Caco-2 (cell line): ENCODE data around the gene GFAP. TPM values are rescaled to one million over a fixed set of nuclear protein-coding genes. Genes with fewer than 3 reads are reported as not detected.

ENCODE experiments used
- BruUV-seq: library from RNA; stranded (reverse); fragments of 400-500 nt; replicated peaks from 2 replicates; lab custom pipeline; 2021; lab: Mats Ljungman, UMichigan
- CTCF ChIA-PET: fragments of 300-600 bp; sonication (Branson Sonifier 250); formaldehyde crosslinking; loops from one replicate; lab custom pipeline; 2022; ENCODE audit warnings: antibody characterized with exemption; lab: Charles Lee
- POLR2A ChIA-PET: fragments of 300-600 bp; sonication (Branson Sonifier 250); formaldehyde crosslinking; loops from one replicate; lab custom pipeline; 2022; ENCODE audit warnings: antibody characterized with exemption; lab: Charles Lee
- DNase-seq, 2 experiments: peaks; one replicate each; pipeline versions ENCODE4 v3.0.0 to v3.0.0-alpha.2; 2020 to 2022
- H3K27me3 ChIP-seq: replicated peaks from 2 replicates; pipeline ENCODE4 v1.6.0; 2011; ENCODE audit warnings: low read length; ENCODE audit not compliant: control insufficient read depth, insufficient read depth
- H3K36me3 ChIP-seq: 2 replicates; pipeline ENCODE4 v1.5.1; 2011; ENCODE audit warnings: low read length; ENCODE audit not compliant: control insufficient read depth, insufficient read depth
- H3K4me1 ChIP-seq: fragments of 250-450 bp; sonication (Bioruptor Pico); 2 replicates; pipeline ENCODE4 v1.5.1; 2020; ENCODE audit warnings: mild to moderate bottlenecking
- H3K4me3 ChIP-seq: 2 replicates; pipeline ENCODE4 v1.5.1; 2011; ENCODE audit warnings: low read depth, mild to moderate bottlenecking, control low read depth, low read length
- H3K9me3 ChIP-seq: fragments of 250-450 bp; sonication (Bioruptor Pico); 2 replicates; pipeline ENCODE4 v1.5.1; 2020; ENCODE audit warnings: mild to moderate bottlenecking, moderate library complexity
- H3K27ac Mint-ChIP-seq: one replicate; pipeline ENCODE4 v1.8.0; 2022; ENCODE audit warnings: mixed read lengths; ENCODE audit not compliant: unreplicated experiment
- H3K27me3 Mint-ChIP-seq: one replicate; pipeline ENCODE4 v1.8.0; 2022; ENCODE audit warnings: mixed read lengths; ENCODE audit not compliant: insufficient read depth, unreplicated experiment
- H3K36me3 Mint-ChIP-seq: one replicate; pipeline ENCODE4 v1.8.0; 2022; ENCODE audit warnings: mild to moderate bottlenecking, mixed read lengths; ENCODE audit not compliant: insufficient read depth, unreplicated experiment
- H3K4me1 Mint-ChIP-seq: one replicate; pipeline ENCODE4 v1.8.0; 2022; ENCODE audit warnings: low read depth, mixed read lengths; ENCODE audit not compliant: unreplicated experiment
- H3K4me3 Mint-ChIP-seq: one replicate; pipeline ENCODE4 v1.8.0; 2022; ENCODE audit warnings: mild to moderate bottlenecking, moderate library complexity, mixed read lengths; ENCODE audit not compliant: unreplicated experiment
- H3K9me3 Mint-ChIP-seq: one replicate; pipeline ENCODE4 v1.8.0; 2022; ENCODE audit warnings: mixed read lengths; ENCODE audit not compliant: unreplicated experiment
- intact Hi-C: fragments of 100-400 bp; cut with micrococcal nuclease; formaldehyde crosslinking; loops from one replicate; pipeline ENCODE4 v1.10.0; 2022; ENCODE audit not compliant: unreplicated experiment
- total RNA-seq: library from RNA; stranded (reverse); gene quantifications from 2 replicates; pipeline ENCODE4 v1.2.3, GENCODE V29; 2022
- TF ChIP-seq, protein P1 (sequence below), 2 experiments: fragments of 200-600 bp in 1 of 2; IDR thresholded peaks; 1 replicate in 1 of 2; 2 replicates in 1 of 2; pipeline versions ENCODE4 v1.5.1 to v1.8.0; 2011 to 2022; ENCODE audit warnings: antibody characterized with exemption in 1 of 2, control low read depth in 1 of 2, inconsistent platforms in 1 of 2, low read depth in 1 of 2, low read length in 1 of 2, mild to moderate bottlenecking in 1 of 2, moderate library complexity in 1 of 2; ENCODE audit not compliant: insufficient read depth in 1 of 2, severe bottlenecking in 1 of 2, unreplicated experiment in 1 of 2

Gene GFAP
- total RNA-seq, 1 experiment from 2014 or later = not detected

DNA sequence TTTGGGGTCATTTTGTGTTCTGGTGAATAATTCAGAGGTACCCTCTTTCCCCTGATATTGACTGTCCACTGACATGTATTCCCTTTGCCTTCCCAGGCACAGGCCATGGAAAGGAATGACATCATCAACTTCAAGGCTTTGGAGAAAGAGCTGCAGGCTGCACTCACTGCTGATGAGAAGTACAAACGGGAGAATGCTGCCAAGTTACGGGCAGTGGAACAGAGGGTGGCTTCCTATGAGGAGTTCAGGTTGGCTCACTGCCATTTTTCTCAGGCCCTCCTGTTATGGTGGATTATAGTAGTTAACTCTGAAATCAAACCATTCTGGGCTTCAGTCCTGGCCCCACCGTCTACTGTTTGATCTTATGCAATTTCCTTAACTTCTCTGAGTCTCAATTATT lies 14.4 kb downstream of the GFAP start:
- no TSS peak for BruUV-seq
- H3K4me3 ChIP-seq = no peak overlapping the region
- no peaks in the 10 kb centered on the region for H3K9me3 ChIP-seq
- ChIA-PET CTCF (interaction anchor here (0.6 to 1.9 kb wide), 3 partner anchors 11 to 85 kb away, joined by 3 to 5 read pairs (median 3); no protein-coding TSS in a partner anchor), POLR2A (no interaction called here)
- TF ChIP-seq, protein P1, sequence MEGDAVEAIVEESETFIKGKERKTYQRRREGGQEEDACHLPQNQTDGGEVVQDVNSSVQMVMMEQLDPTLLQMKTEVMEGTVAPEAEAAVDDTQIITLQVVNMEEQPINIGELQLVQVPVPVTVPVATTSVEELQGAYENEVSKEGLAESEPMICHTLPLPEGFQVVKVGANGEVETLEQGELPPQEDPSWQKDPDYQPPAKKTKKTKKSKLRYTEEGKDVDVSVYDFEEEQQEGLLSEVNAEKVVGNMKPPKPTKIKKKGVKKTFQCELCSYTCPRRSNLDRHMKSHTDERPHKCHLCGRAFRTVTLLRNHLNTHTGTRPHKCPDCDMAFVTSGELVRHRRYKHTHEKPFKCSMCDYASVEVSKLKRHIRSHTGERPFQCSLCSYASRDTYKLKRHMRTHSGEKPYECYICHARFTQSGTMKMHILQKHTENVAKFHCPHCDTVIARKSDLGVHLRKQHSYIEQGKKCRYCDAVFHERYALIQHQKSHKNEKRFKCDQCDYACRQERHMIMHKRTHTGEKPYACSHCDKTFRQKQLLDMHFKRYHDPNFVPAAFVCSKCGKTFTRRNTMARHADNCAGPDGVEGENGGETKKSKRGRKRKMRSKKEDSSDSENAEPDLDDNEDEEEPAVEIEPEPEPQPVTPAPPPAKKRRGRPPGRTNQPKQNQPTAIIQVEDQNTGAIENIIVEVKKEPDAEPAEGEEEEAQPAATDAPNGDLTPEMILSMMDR (IDR thresholded peaks at IDR 0.05; ENCODE audit: insufficient read depth in 1 of 2, low read depth in 1 of 2, low read length in 1 of 2, severe bottlenecking in 1 of 2, unreplicated experiment in 1 of 2) = no peak
- no peaks in the 10 kb centered on the region; the same call in 1 of the 2 replicates for H3K36me3 ChIP-seq
- H3K36me3 Mint-ChIP-seq = peaks cover 16% of the 10 kb centered on the region
- no peaks in the 10 kb centered on the region for H3K27me3 ChIP-seq
- H3K27me3 Mint-ChIP-seq = no peaks in the 10 kb centered on the region
- no peak overlapping the region for H3K27ac Mint-ChIP-seq
- no peaks in the 10 kb centered on the region for H3K9me3 Mint-ChIP-seq
- intact Hi-C loops = no loop called here
- H3K4me1 Mint-ChIP-seq = peaks cover 17% of the 10 kb centered on the region
- peak overlapping the region; percentile 77 for H3K4me3 Mint-ChIP-seq
- peaks cover 8% of the 10 kb centered on the region for H3K4me1 ChIP-seq
- DNase-seq = no peak

GRCh38 chr17:44899074-44899782 lies 16.1 kb downstream of the GFAP start, which contains the start of gene EFTUD2:
TSS of gene EFTUD2 (minus strand) at chr17:44899445. CDS start at chr17:44894521, 4,924 bp downstream.
- POLR2A ChIA-PET = interaction anchor here (0.5 to 1.2 kb wide), 10 partner anchors 12 to 758 kb away, joined by 3 to 7 read pairs (median 3); partner anchors contain the start of genes DCAKD, HEXIM1 and KIF18B

DNA sequence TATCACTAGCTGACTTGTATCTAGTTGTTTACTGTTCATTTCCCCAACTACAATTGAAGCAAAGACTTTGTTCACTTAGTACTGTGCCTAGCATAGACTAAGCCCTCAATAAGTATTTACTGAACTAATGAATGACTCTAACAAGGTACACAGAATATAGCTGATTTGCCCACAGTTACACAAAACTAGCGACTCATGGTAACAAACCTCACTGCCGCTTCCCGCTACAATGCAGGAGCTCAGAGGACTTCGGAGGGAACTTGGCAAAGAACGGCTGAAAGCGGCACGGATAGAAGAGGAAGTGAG lies 16.6 kb downstream of the GFAP start:
- intact Hi-C loops = loop anchor here (2.0 kb wide), 1 partner anchor 48 kb away; the partner anchor contains the start of gene KIF18B
- Mint-ChIP-seq H3K27me3 (no peaks in the 10 kb centered on the region), H3K4me3 (peak overlapping the region; percentile 77), H3K9me3 (no peaks in the 10 kb centered on the region), H3K36me3 (peaks cover 35% of the 10 kb centered on the region), H3K27ac (peak overlapping the region; percentile 100), H3K4me1 (peaks cover 7% of the 10 kb centered on the region)
- H3K4me3 ChIP-seq = peak overlapping the region; percentile 60
- no peaks in the 10 kb centered on the region for H3K9me3 ChIP-seq
- no peaks in the 10 kb centered on the region for H3K27me3 ChIP-seq
- TF ChIP-seq, protein P1 (IDR thresholded peaks at IDR 0.05; ENCODE audit: insufficient read depth in 1 of 2, low read depth in 1 of 2, low read length in 1 of 2, severe bottlenecking in 1 of 2, unreplicated experiment in 1 of 2) = no peak
- no peaks in the 10 kb centered on the region; the same call in 1 of the 2 replicates for H3K36me3 ChIP-seq
- ChIA-PET CTCF (interaction anchor here (0.5 to 1.8 kb wide), 7 partner anchors 9 to 235 kb away, joined by 3 to 11 read pairs (median 5); no protein-coding TSS in a partner anchor), POLR2A (interaction anchor here (0.5 to 1.2 kb wide), 10 partner anchors 12 to 758 kb away, joined by 3 to 7 read pairs (median 3); partner anchors contain the start of genes DCAKD and KIF18B)
- no peak for DNase-seq
- H3K4me1 ChIP-seq = no peaks in the 10 kb centered on the region
- TSS peak; percentile 86 for BruUV-seq

More at GRCh38 chr17:44899074-44899782, 16.1 kb downstream of the GFAP start, which contains the start of gene EFTUD2:
- Histone ChIP-seq H3K4me3 (peak within 1 kb of the TSS; percentile 60), H3K4me1 (no peaks in the 10 kb centered on the region), H3K9me3 (no peaks in the 10 kb centered on the region), H3K36me3 (no peaks in the 10 kb centered on the region; the same call in 1 of the 2 replicates), H3K27me3 (no peaks in the 10 kb centered on the region)
- peak; percentile 93 to 94 for DNase-seq
- Mint-ChIP-seq H3K4me1 (peaks cover 7% of the 10 kb centered on the region), H3K27me3 (no peaks in the 10 kb centered on the region), H3K27ac (peak within 1 kb of the TSS; percentile 100), H3K4me3 (peak within 1 kb of the TSS; percentile 77), H3K36me3 (peaks cover 29% of the 10 kb centered on the region), H3K9me3 (no peaks in the 10 kb centered on the region)
- CTCF ChIA-PET = interaction anchor here (0.6 to 1.9 kb wide), 7 partner anchors 10 to 124 kb away, joined by 3 to 11 read pairs (median 5); no protein-coding TSS in a partner anchor
- intact Hi-C loops = loop anchor here (2.0 kb wide), 1 partner anchor 48 kb away; the partner anchor contains the start of gene KIF18B
- TF ChIP-seq, protein P1 (IDR thresholded peaks at IDR 0.05; ENCODE audit: insufficient read depth in 1 of 2, low read depth in 1 of 2, low read length in 1 of 2, severe bottlenecking in 1 of 2, unreplicated experiment in 1 of 2) = no peak
- no TSS peak for BruUV-seq
